ENCODE measurements around the gene FAM124B.

The FAM124B gene

GRCh38 chr2:224379986-224380385 lies 21.9 kb downstream of the FAM124B start:
- no peak for DNase-seq

GRCh38 chr2:224379172-224379571 lies 22.7 kb downstream of the FAM124B start:
- no peak for DNase-seq

GRCh38 chr2:224378701-224379097 lies 23.2 kb downstream of the FAM124B start:
- no peak for DNase-seq

GRCh38 chr2:224377751-224378700 lies 23.9 kb downstream of the FAM124B start:
- no peak for DNase-seq

- no peak for DNase-seq
Observed at GRCh38 chr2:224372641-224373040, 29.3 kb downstream of the FAM124B start.

- DNase-seq = peak; percentile 13 to 45
Observed at GRCh38 chr2:224369028-224369632, 32.8 kb downstream of the FAM124B start.

GRCh38 chr2:224366267-224366844 lies 35.6 kb downstream of the FAM124B start:
- no peak for DNase-seq

GRCh38 chr2:224365331-224365730 lies 36.6 kb downstream of the FAM124B start:
- DNase-seq = no peak

- DNase-seq = no peak
Observed at GRCh38 chr2:224363281-224363680, 38.6 kb downstream of the FAM124B start.

GRCh38 chr2:224362094-224362493 lies 39.8 kb downstream of the FAM124B start:
- no peak for DNase-seq

GRCh38 chr2:224360801-224361251 lies 41.1 kb downstream of the FAM124B start:
- no peak for DNase-seq

- DNase-seq = peak; percentile 15 to 34
Observed at GRCh38 chr2:224359569-224359968, 42.3 kb downstream of the FAM124B start.

GRCh38 chr2:224357098-224357901 lies 44.6 kb downstream of the FAM124B start:
- peak in 1 of 2 experiments; percentile 17 for DNase-seq

GRCh38 chr2:224354632-224355211 lies 47.2 kb downstream of the FAM124B start:
- DNase-seq = no peak

- no peak for DNase-seq
Observed at GRCh38 chr2:224350703-224351102, 51.2 kb downstream of the FAM124B start.

GRCh38 chr2:224349396-224349795 lies 52.5 kb downstream of the FAM124B start:
- DNase-seq = no peak

GRCh38 chr2:224347176-224348051 lies 54.5 kb downstream of the FAM124B start:
- no peak for DNase-seq

- DNase-seq = no peak
Observed at GRCh38 chr2:224345492-224345891, 56.4 kb downstream of the FAM124B start.

GRCh38 chr2:224343226-224343625 lies 58.7 kb downstream of the FAM124B start:
- no peak for DNase-seq

GRCh38 chr2:224335991-224336390 lies 65.9 kb downstream of the FAM124B start:
- DNase-seq = no peak

- DNase-seq = no peak
Observed at GRCh38 chr2:224334726-224335125, 67.2 kb downstream of the FAM124B start.

Measured in SHP77 (cell line).